Measurements from ENCODE around the gene CMTM1. TPM values are rescaled to one million over a fixed set of nuclear protein-coding genes. Genes with fewer than 3 reads are reported as not detected.

The CMTM1 gene
- polyA plus RNA-seq, 1 donor (not counting 4 experiments of a cell fraction or from before 2014, with no cell fraction given) = 0.24 TPM

DNA sequence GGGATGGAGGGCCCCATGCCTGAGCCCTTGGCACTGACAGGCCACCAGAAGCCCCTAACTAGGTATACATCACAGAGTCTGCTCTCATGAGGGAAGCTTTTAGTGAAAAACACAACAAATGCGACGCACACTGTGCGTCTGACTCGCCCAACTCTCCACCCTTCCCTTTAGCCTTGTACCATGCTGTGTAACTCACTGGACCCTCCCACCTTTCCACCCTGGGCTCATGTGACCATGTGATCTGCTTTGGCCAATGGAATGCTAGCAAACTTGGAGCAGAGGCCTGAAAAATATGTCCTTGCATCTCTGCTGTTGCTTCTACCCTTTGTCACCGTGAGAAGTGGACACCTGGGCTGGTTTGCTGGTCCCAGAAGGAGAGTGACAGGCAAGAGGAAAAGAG, 37.9 kb upstream of the CMTM1 start:
- Histone ChIP-seq H3K36me3 (ENCODE audit: control insufficient read depth in 2 of 2, extremely low read depth in 1 of 2, insufficient read depth in 2 of 2, low read length in 2 of 2) (peaks cover 15 to 22% of the 10 kb centered on the region in 2 experiments), H3K9me1 (ENCODE audit: control insufficient read depth, extremely low read depth, insufficient read depth, low read length) (no peaks in the 10 kb centered on the region), H3K4me3 (ENCODE audit: control insufficient read depth in 2 of 3, extremely low read depth in 1 of 3, insufficient read depth in 2 of 3, low read depth in 1 of 3, low read length in 3 of 3) (no peak overlapping the region), H3K4me1 (ENCODE audit: control insufficient read depth, extremely low read depth, insufficient read depth, low read length) (peaks cover 3% of the 10 kb centered on the region), H3K9ac (ENCODE audit: control insufficient read depth, extremely low read depth, insufficient read depth, low read length) (no peak overlapping the region), H3K9me3 (ENCODE audit: control insufficient read depth, low read depth, low read length) (no peaks in the 10 kb centered on the region), H4K20me1 (ENCODE audit: control insufficient read depth, extremely low read depth, insufficient read depth, low read length) (no peaks in the 10 kb centered on the region), H2AFZ (ENCODE audit: control insufficient read depth, low read length) (no peak overlapping the region), H3K4me2 (ENCODE audit: control insufficient read depth, extremely low read depth, insufficient read depth, low read depth, low read length) (no peak overlapping the region), H3K27ac (ENCODE audit: control insufficient read depth, insufficient read depth, low read length) (no peak overlapping the region), H3K27me3 (ENCODE audit: control insufficient read depth, extremely low read depth, insufficient read depth, low read length) (no peaks in the 10 kb centered on the region), H3K79me2 (ENCODE audit: control insufficient read depth, insufficient read depth, low read length) (no peaks in the 10 kb centered on the region)
- no peak for TF ChIP-seq EZH2 (IDR thresholded peaks at IDR 0.05; ENCODE audit: low read length)
- TF ChIP-seq, protein P1, sequence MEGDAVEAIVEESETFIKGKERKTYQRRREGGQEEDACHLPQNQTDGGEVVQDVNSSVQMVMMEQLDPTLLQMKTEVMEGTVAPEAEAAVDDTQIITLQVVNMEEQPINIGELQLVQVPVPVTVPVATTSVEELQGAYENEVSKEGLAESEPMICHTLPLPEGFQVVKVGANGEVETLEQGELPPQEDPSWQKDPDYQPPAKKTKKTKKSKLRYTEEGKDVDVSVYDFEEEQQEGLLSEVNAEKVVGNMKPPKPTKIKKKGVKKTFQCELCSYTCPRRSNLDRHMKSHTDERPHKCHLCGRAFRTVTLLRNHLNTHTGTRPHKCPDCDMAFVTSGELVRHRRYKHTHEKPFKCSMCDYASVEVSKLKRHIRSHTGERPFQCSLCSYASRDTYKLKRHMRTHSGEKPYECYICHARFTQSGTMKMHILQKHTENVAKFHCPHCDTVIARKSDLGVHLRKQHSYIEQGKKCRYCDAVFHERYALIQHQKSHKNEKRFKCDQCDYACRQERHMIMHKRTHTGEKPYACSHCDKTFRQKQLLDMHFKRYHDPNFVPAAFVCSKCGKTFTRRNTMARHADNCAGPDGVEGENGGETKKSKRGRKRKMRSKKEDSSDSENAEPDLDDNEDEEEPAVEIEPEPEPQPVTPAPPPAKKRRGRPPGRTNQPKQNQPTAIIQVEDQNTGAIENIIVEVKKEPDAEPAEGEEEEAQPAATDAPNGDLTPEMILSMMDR (optimal IDR thresholded peaks at IDR 0.05 in 1 of 3, IDR thresholded peaks at IDR 0.05 in 1 of 3, conservative IDR thresholded peaks at IDR 0.05 in 1 of 3; ENCODE audit: extremely low read depth in 1 of 3, insufficient read depth in 2 of 3, low read length in 3 of 3) = no peak
- FAIRE-seq (no peak), DNase-seq (ENCODE audit: low read depth, low spot score) (no peak)
- dilution Hi-C loops (cut with MboI; ENCODE audit: extremely low pct_ligation_motif_present, low sequenced_read_pairs) = no loop called here

DNA sequence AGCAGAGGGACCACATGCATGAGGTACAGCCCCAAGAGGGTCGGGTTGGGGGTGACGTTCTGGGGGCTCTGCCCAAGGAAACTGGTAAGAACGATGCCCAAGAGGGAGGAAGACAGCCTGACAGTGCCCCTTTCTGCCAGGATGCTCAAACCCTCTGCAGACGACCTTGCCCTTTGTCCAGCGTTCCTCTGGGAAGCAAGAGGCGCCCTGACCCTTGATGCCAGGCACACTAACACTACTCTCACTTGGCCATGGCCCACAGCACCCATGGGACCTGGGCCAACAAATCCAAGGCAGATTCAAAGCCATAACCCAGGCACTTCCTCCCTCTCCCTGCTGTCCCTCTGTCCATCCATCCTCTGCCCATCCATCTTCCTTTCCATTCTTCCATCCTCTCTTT, 36.8 kb upstream of the CMTM1 start:
- Histone ChIP-seq H3K9me3 (ENCODE audit: control insufficient read depth, low read depth, low read length) (no peaks in the 10 kb centered on the region), H3K27ac (ENCODE audit: control insufficient read depth, insufficient read depth, low read length) (no peak overlapping the region), H3K4me3 (ENCODE audit: control insufficient read depth in 2 of 3, extremely low read depth in 1 of 3, insufficient read depth in 2 of 3, low read depth in 1 of 3, low read length in 3 of 3) (no peak overlapping the region), H3K9me1 (ENCODE audit: control insufficient read depth, extremely low read depth, insufficient read depth, low read length) (no peaks in the 10 kb centered on the region), H3K9ac (ENCODE audit: control insufficient read depth, extremely low read depth, insufficient read depth, low read length) (no peak overlapping the region), H4K20me1 (ENCODE audit: control insufficient read depth, extremely low read depth, insufficient read depth, low read length) (no peaks in the 10 kb centered on the region), H3K79me2 (ENCODE audit: control insufficient read depth, insufficient read depth, low read length) (no peaks in the 10 kb centered on the region), H3K4me1 (ENCODE audit: control insufficient read depth, extremely low read depth, insufficient read depth, low read length) (peaks cover 3% of the 10 kb centered on the region), H2AFZ (ENCODE audit: control insufficient read depth, low read length) (no peak overlapping the region), H3K36me3 (ENCODE audit: control insufficient read depth in 2 of 2, extremely low read depth in 1 of 2, insufficient read depth in 2 of 2, low read length in 2 of 2) (peaks cover 20 to 22% of the 10 kb centered on the region in 2 experiments), H3K27me3 (ENCODE audit: control insufficient read depth, extremely low read depth, insufficient read depth, low read length) (no peaks in the 10 kb centered on the region), H3K4me2 (ENCODE audit: control insufficient read depth, extremely low read depth, insufficient read depth, low read depth, low read length) (no peak overlapping the region)
- no peak for DNase-seq (ENCODE audit: low read depth, low spot score)
- FAIRE-seq = no peak
- no peak for TF ChIP-seq EZH2 (IDR thresholded peaks at IDR 0.05; ENCODE audit: low read length)
- TF ChIP-seq, protein P1 (optimal IDR thresholded peaks at IDR 0.05 in 1 of 3, IDR thresholded peaks at IDR 0.05 in 1 of 3, conservative IDR thresholded peaks at IDR 0.05 in 1 of 3; ENCODE audit: extremely low read depth in 1 of 3, insufficient read depth in 2 of 3, low read length in 3 of 3) = no peak
- dilution Hi-C loops (cut with MboI; ENCODE audit: extremely low pct_ligation_motif_present, low sequenced_read_pairs) = no loop called here
